HepG2 (cell line): ENCODE measurements around the gene HMG20B. TPM values are rescaled to one million over a fixed set of nuclear protein-coding genes. Genes with fewer than 3 reads are reported as not detected.

Experiments used
- AGO1 ChIP-seq: fragments of 200-400 bp; formaldehyde crosslinking; IDR thresholded peaks from 2 replicates; pipeline ENCODE4 v1.6.1; 2017; ENCODE audit warnings: mild to moderate bottlenecking, low read depth, low read length, moderate library complexity; ENCODE audit not compliant: poor library complexity, severe bottlenecking
- BRCA1 ChIP-seq: sonication (generic); formaldehyde crosslinking; IDR thresholded peaks from 2 replicates; pipeline ENCODE4 v1.4.0; 2020; ENCODE audit warnings: missing genetic modification reagents
- CAMTA2 ChIP-seq: sonication (generic); formaldehyde crosslinking; IDR thresholded peaks from 2 replicates; pipeline ENCODE4 v1.4.0; 2020; ENCODE audit warnings: mild to moderate bottlenecking, missing genetic modification reagents, borderline replicate concordance
- EED ChIP-seq: sonication (generic); formaldehyde crosslinking; IDR thresholded peaks from 2 replicates; pipeline ENCODE4 v1.5.0; 2020; ENCODE audit warnings: mild to moderate bottlenecking, missing genetic modification reagents
- FOXM1 ChIP-seq: sonication (generic); formaldehyde crosslinking; IDR thresholded peaks from 2 replicates; pipeline ENCODE4 v1.5.0; 2020; ENCODE audit warnings: missing genetic modification reagents
- GATAD1 ChIP-seq: IDR thresholded peaks from 2 replicates; pipeline ENCODE4 v1.6.1; 2016; ENCODE audit warnings: missing genetic modification reagents, missing compliant biosample characterization
- GPN1 ChIP-seq: sonication (generic); formaldehyde crosslinking; IDR thresholded peaks from 2 replicates; pipeline ENCODE4 v1.5.1; 2020; ENCODE audit warnings: missing genetic modification reagents, borderline replicate concordance
- HINFP ChIP-seq: sonication (generic); formaldehyde crosslinking; IDR thresholded peaks from 2 replicates; pipeline ENCODE4 v1.4.0; 2020; ENCODE audit warnings: low read depth, mild to moderate bottlenecking, missing genetic modification reagents
- HNRNPUL1 ChIP-seq: fragments of 200-400 bp; formaldehyde crosslinking; IDR thresholded peaks from 2 replicates; pipeline ENCODE4 v1.6.1; 2017; ENCODE audit warnings: low read depth, mild to moderate bottlenecking, low read length, moderate library complexity
- KDM5A ChIP-seq: fragments of 200-600 bp; sonication (generic); IDR thresholded peaks from 2 replicates; pipeline ENCODE4 v1.7.0; 2018; ENCODE audit warnings: antibody characterized with exemption, mild to moderate bottlenecking, low read length, borderline replicate concordance
- MIER3 ChIP-seq: IDR thresholded peaks from 2 replicates; pipeline ENCODE4 v1.6.1; 2016; ENCODE audit warnings: missing compliant biosample characterization, borderline replicate concordance
- MYPOP ChIP-seq: sonication (generic); formaldehyde crosslinking; IDR thresholded peaks from 2 replicates; pipeline ENCODE4 v1.8.1; 2023; ENCODE audit warnings: mild to moderate bottlenecking, moderate library complexity, missing genetic modification reagents
- TP53 ChIP-seq: sonication (generic); formaldehyde crosslinking; conservative IDR thresholded peaks from 2 replicates; pipeline ENCODE4 v1.4.0; 2020; ENCODE audit warnings: missing genetic modification reagents
- ZEB1 ChIP-seq: IDR thresholded peaks from 2 replicates; pipeline ENCODE4 v1.6.1; 2012; ENCODE audit warnings: mild to moderate bottlenecking, low read depth, inconsistent platforms; ENCODE audit not compliant: insufficient replicate concordance
- ZFY ChIP-seq: sonication (generic); formaldehyde crosslinking; IDR thresholded peaks from 2 replicates; pipeline ENCODE4 v1.4.0; 2020; ENCODE audit warnings: missing genetic modification reagents
- ZNF207 ChIP-seq: fragments of 450-650 bp; IDR thresholded peaks from 2 replicates; pipeline ENCODE4 v1.6.1; 2016; ENCODE audit warnings: antibody characterized with exemption, borderline replicate concordance
- ZNF251 ChIP-seq: sonication (generic); formaldehyde crosslinking; IDR thresholded peaks from 2 replicates; pipeline ENCODE4 v1.9.0; 2021; ENCODE audit warnings: mild to moderate bottlenecking, missing genetic modification reagents
- ZNF556 ChIP-seq: sonication (generic); formaldehyde crosslinking; IDR thresholded peaks from 2 replicates; pipeline ENCODE4 v1.4.0; 2020; ENCODE audit warnings: mild to moderate bottlenecking, missing genetic modification reagents, borderline replicate concordance
- ZNF747 ChIP-seq: sonication (generic); formaldehyde crosslinking; IDR thresholded peaks from 2 replicates; pipeline ENCODE4 v1.8.1; 2023; ENCODE audit warnings: missing genetic modification reagents, mild to moderate bottlenecking, borderline replicate concordance
- polyA plus RNA-seq, 8 experiments: library from polyadenylated mRNA; depleted of rRNA in 3 of 8; stranded (reverse) in 7 of 8; unstranded in 1 of 8; fragments of >200 nt; fragmentation: Illumina TruSeq in 4 of 8; extraction: Trizol in 4 of 8; gene quantifications; 2 replicates each; pipeline versions ENCODE4 v1.2.1 to v1.2.3, GENCODE V29; 2011 to 2016; ENCODE audit warnings: low read depth in 4 of 8, missing spikeins in 1 of 8, mixed read lengths in 1 of 8; ENCODE audit not compliant: insufficient read depth in 1 of 8
- total RNA-seq, 5 experiments: library from RNA; depleted of rRNA; stranded (reverse); fragments of >200 nt; fragmentation: Illumina TruSeq; extraction: Trizol; gene quantifications; 2 replicates each; pipeline ENCODE4 v1.2.3, GENCODE V29; 2016; ENCODE audit warnings: low read depth in 1 of 5
- TF ChIP-seq, protein P1 (sequence below): IDR thresholded peaks from 2 replicates; pipeline ENCODE4 v1.6.1; 2016; ENCODE audit warnings: low read depth, missing genetic modification reagents, missing compliant biosample characterization
- TF ChIP-seq, protein P2 (sequence below): sonication (generic); formaldehyde crosslinking; IDR thresholded peaks from 2 replicates; pipeline ENCODE4 v1.4.0; 2020; ENCODE audit warnings: mild to moderate bottlenecking, missing genetic modification reagents

HMG20B gene
- total and polyA plus RNA-seq, 2 of the 13 experiments (the other 11 are each of a cell fraction or from before 2014, with no cell fraction given): 23.9 to 29.2 TPM

DNA sequence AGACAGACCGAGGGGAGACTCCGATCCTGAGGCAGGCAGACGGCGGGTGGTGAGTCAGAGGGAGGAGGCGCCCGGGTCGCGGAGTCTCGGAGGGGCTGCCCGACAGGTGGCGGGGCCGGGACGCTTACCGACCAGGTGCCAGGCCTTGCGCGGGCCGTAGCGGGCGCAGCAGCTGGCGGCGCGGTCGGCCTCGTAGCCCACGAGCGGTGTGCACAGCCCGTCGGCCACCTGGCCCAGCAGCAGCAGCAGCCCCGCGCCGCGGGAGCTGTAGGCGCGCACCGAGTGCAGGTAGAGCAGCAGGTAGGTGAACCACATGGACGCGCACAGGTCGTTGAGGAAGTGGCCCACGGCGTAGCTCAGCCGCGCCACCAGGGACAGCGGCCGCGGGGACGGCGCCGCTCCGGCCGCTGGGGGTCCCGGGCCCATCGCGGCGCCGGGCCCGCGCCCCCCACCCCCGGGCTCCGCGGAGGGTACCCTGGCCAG lies 15.7 kb upstream of the HMG20B start (continued):
- no peak for TF ChIP-seq HINFP (CRISPR knock-in tag)
- no peak for TF ChIP-seq TP53 (CRISPR knock-in tag)
- no peak for TF ChIP-seq GPN1 (CRISPR knock-in tag)
- TF ChIP-seq ZNF556 (CRISPR knock-in tag): no peak
- no peak for TF ChIP-seq BRCA1 (CRISPR knock-in tag)
- no peak for TF ChIP-seq FOXM1 (CRISPR knock-in tag)
- no peak for TF ChIP-seq CAMTA2 (CRISPR knock-in tag)
- TF ChIP-seq GATAD1 (CRISPR knock-in tag): no peak
- TF ChIP-seq, protein P1, sequence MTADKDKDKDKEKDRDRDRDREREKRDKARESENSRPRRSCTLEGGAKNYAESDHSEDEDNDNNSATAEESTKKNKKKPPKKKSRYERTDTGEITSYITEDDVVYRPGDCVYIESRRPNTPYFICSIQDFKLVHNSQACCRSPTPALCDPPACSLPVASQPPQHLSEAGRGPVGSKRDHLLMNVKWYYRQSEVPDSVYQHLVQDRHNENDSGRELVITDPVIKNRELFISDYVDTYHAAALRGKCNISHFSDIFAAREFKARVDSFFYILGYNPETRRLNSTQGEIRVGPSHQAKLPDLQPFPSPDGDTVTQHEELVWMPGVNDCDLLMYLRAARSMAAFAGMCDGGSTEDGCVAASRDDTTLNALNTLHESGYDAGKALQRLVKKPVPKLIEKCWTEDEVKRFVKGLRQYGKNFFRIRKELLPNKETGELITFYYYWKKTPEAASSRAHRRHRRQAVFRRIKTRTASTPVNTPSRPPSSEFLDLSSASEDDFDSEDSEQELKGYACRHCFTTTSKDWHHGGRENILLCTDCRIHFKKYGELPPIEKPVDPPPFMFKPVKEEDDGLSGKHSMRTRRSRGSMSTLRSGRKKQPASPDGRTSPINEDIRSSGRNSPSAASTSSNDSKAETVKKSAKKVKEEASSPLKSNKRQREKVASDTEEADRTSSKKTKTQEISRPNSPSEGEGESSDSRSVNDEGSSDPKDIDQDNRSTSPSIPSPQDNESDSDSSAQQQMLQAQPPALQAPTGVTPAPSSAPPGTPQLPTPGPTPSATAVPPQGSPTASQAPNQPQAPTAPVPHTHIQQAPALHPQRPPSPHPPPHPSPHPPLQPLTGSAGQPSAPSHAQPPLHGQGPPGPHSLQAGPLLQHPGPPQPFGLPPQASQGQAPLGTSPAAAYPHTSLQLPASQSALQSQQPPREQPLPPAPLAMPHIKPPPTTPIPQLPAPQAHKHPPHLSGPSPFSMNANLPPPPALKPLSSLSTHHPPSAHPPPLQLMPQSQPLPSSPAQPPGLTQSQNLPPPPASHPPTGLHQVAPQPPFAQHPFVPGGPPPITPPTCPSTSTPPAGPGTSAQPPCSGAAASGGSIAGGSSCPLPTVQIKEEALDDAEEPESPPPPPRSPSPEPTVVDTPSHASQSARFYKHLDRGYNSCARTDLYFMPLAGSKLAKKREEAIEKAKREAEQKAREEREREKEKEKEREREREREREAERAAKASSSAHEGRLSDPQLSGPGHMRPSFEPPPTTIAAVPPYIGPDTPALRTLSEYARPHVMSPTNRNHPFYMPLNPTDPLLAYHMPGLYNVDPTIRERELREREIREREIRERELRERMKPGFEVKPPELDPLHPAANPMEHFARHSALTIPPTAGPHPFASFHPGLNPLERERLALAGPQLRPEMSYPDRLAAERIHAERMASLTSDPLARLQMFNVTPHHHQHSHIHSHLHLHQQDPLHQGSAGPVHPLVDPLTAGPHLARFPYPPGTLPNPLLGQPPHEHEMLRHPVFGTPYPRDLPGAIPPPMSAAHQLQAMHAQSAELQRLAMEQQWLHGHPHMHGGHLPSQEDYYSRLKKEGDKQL (CRISPR knock-in tag): no peak
- no peak for TF ChIP-seq ZNF251 (CRISPR knock-in tag)
- no peak for TF ChIP-seq AGO1
- TF ChIP-seq, protein P2, sequence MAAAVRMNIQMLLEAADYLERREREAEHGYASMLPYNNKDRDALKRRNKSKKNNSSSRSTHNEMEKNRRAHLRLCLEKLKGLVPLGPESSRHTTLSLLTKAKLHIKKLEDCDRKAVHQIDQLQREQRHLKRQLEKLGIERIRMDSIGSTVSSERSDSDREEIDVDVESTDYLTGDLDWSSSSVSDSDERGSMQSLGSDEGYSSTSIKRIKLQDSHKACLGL (CRISPR knock-in tag): no peak
- TF ChIP-seq ZNF207: no peak
- no peak for TF ChIP-seq KDM5A
- no peak for TF ChIP-seq HNRNPUL1
- TF ChIP-seq ZFY (CRISPR knock-in tag): no peak; the same call in 1 of the 2 replicates
- no peak for TF ChIP-seq MYPOP (CRISPR knock-in tag)
- TF ChIP-seq EED (CRISPR knock-in tag): 0 out of 2 replicates have a peak, but pooled peaks have one; percentile 51
- TF ChIP-seq ZNF747 (CRISPR knock-in tag): no peak
- no peak for TF ChIP-seq ZEB1
- TF ChIP-seq MIER3 (CRISPR knock-in tag): no peak
